Heart right ventricle (tissue), 16 donors: ENCODE measurements around the gene SLC26A3. TPM values are rescaled to one million over a fixed set of nuclear protein-coding genes. Genes with fewer than 3 reads are reported as not detected.

Experiments
- ATAC-seq, 8 donors: fragments of 200-7000 bp; cut with Tn5 transposase; one replicate each; pipeline ENCODE4 v1.9.1; 2020; ENCODE audit warnings: mild to moderate bottlenecking in 8 of 8, moderate library complexity in 8 of 8, moderate number of reproducible peaks in 1 of 8
- DNase-seq, 2 donors: peaks; one replicate each; pipeline ENCODE4 v3.0.0-alpha.2; 2020
- H3K27ac ChIP-seq, 10 donors: fragments of 200-600 bp; sonication (generic) in 2 of 10; one replicate each; pipeline versions ENCODE4 v1.5.0 to v1.8.0; 2020 to 2022; ENCODE audit warnings: mild to moderate bottlenecking in 3 of 10
- H3K27me3 ChIP-seq, 7 donors: fragments of 200-600 bp; one replicate each; pipeline ENCODE4 v1.8.0; 2021 to 2022; ENCODE audit warnings: mild to moderate bottlenecking in 2 of 7
- H3K36me3 ChIP-seq, 9 donors: fragments of 200-600 bp; sonication (generic) in 1 of 9; one replicate each; pipeline versions ENCODE4 v1.5.0 to v1.8.0; 2020 to 2022; ENCODE audit warnings: mild to moderate bottlenecking in 2 of 9
- H3K4me1 ChIP-seq, 9 donors: fragments of 200-600 bp; sonication (generic) in 1 of 9; one replicate each; pipeline versions ENCODE4 v1.5.0 to v1.8.0; 2020 to 2022; ENCODE audit warnings: mild to moderate bottlenecking in 4 of 9
- H3K4me3 ChIP-seq, 10 donors: fragments of 200-600 bp; sonication (generic) in 2 of 10; one replicate each; pipeline versions ENCODE4 v1.5.0 to v1.8.0; 2020 to 2022; ENCODE audit warnings: mild to moderate bottlenecking in 7 of 10, moderate library complexity in 2 of 10
- H3K9me3 ChIP-seq, 11 donors: fragments of 200-600 bp in 10 of 11; sonication (generic) in 2 of 11; one replicate each; pipeline versions ENCODE4 v1.5.0 to v1.8.0; 2013 to 2022; ENCODE audit warnings: mild to moderate bottlenecking in 2 of 11, control low read depth in 1 of 11, moderate library complexity in 1 of 11
- CTCF ChIP-seq, 9 donors: fragments of 200-600 bp; sonication (generic) in 2 of 9; IDR thresholded peaks; one replicate each; pipeline versions ENCODE4 v1.5.0 to v1.8.0; 2021 to 2022; ENCODE audit warnings: antibody characterized with exemption in 9 of 9, mild to moderate bottlenecking in 5 of 9, moderate library complexity in 1 of 9
- WGBS, 2 donors: extraction: QIAGEN DNeasy Blood & Tissue Kit; methylation state at CpG; one replicate each; pipeline ENCODE4 v1.1.7; 2013; ENCODE audit warnings: inconsistent platforms in 1 of 2; 5-methylcytosine and 5-hydroxymethylcytosine counted together
- intact Hi-C, 10 donors: fragments of 100-400 bp; cut with DNase I; formaldehyde crosslinking; loops; one replicate each; pipeline versions ENCODE4 v1.11.1 to v1.14.2; 2022
- polyA plus RNA-seq, 2 donors: library from polyadenylated mRNA; stranded (reverse); fragments of 200-250 nt; gene quantifications; one replicate each; pipeline ENCODE4 v1.2.3, GENCODE V29; 2013
- total RNA-seq, 10 donors: library from RNA; stranded (reverse); fragmentation: NEBNext Ultra II Directional in 3 of 10; extraction: Animal tissue kit (Norgen Biotek cat#: 25700) in 3 of 10; gene quantifications; one replicate each; pipeline versions ENCODE4 v1.2.1 to v1.2.4, GENCODE V29; 2021 to 2023
- donor health status: Arrhythmogenic right ventricular cardiomyopathy.
- donor health status: ischemic (EF 13 %, LVEDD 7.1; RV severe dilation, severe dysfunction).
- donor health status: healthy with polysubstance abuse.
- donor health status: DM: no; HTN: yes; CAD: no.
- donor health status: DM: no; HTN: no; CAD: no.
- donor health status: ischemic (EF 25% LVEDD 6.9; RV normal size, moderate dysfunction).
- donor health status: ischemic (EF 25% LVEDD 5.7; RV mildly dilated, moderate dysfunction).
- donor health status: healthy.
- donor health status: DM: yes; HTN: yes; CAD: no.
- donor health status: Ischemic cardiomyopathy.
- donor health status: ischemic (EF 35%, LVEDD 5.7; RV mildly dilated, moderate dysfunction).
- donor health status: nonischemic (EF 11% LVEDD 7.7; RV severe dilation, severe dysfunction).
- donor health status: DM: yes; HTN: yes; CAD: no.
- donor health status: PGD.
- donor health status: ischemic (EF 29% LVEDD 5.4; RV normal size, mild dysfunction).
- donor health status: nonischemic (EF 23%, LVEDD 6.1; RV moderate dilation, normal function).

The SLC26A3 gene
- total and polyA plus RNA-seq, 12 donors: not detected

GRCh38 chr7:107778283-107778682 lies 24.7 kb downstream of the SLC26A3 start:
- intact Hi-C loops: no loop called here
- no peak for TF ChIP-seq CTCF (IDR thresholded peaks at IDR 0.05)
- WGBS, 2 donors: 84% methylated on average over 4 of the region's 4 CpGs
- H3K36me3 ChIP-seq: no peaks in the 10 kb centered on the region
- H3K27me3 ChIP-seq: no peaks in the 10 kb centered on the region
- no peak for DNase-seq
- no peaks in the 10 kb centered on the region for H3K9me3 ChIP-seq
- no peak overlapping the region for H3K27ac ChIP-seq
- H3K4me3 ChIP-seq: no peak overlapping the region
- no peaks in the 10 kb centered on the region for H3K4me1 ChIP-seq
- no peak for ATAC-seq

GRCh38 chr7:107777702-107778101 lies 25.3 kb downstream of the SLC26A3 start:
- no peak for TF ChIP-seq CTCF (IDR thresholded peaks at IDR 0.05)
- Histone ChIP-seq H3K4me3 (no peak overlapping the region), H3K36me3 (no peaks in the 10 kb centered on the region), H3K27me3 (no peaks in the 10 kb centered on the region), H3K4me1 (no peaks in the 10 kb centered on the region), H3K27ac (no peak overlapping the region), H3K9me3 (no peaks in the 10 kb centered on the region)
- ATAC-seq: no peak
- intact Hi-C loops: no loop called here
- no peak for DNase-seq
- WGBS, 2 donors: 89% methylated on average over 3 of the region's 3 CpGs

GRCh38 chr7:107773027-107773426 lies 30.0 kb downstream of the SLC26A3 start:
- H3K36me3 ChIP-seq: no peaks in the 10 kb centered on the region
- no peak overlapping the region for H3K27ac ChIP-seq
- no peak for DNase-seq
- H3K27me3 ChIP-seq: no peaks in the 10 kb centered on the region
- 54 to 55% methylated on average over 2 of the region's 2 CpGs for WGBS, 2 donors
- H3K4me3 ChIP-seq: no peak overlapping the region
- ATAC-seq: no peak
- H3K4me1 ChIP-seq: no peaks in the 10 kb centered on the region
- no peaks in the 10 kb centered on the region for H3K9me3 ChIP-seq
- intact Hi-C loops: no loop called here
- no peak for TF ChIP-seq CTCF (IDR thresholded peaks at IDR 0.05)

GRCh38 chr7:107768263-107768662 lies 34.8 kb downstream of the SLC26A3 start:
- ATAC-seq: no peak
- intact Hi-C loops: loop anchor here in 1 of 10 donors (10.0 kb wide), 1 partner anchor 97 kb away; no protein-coding TSS in a partner anchor

More at GRCh38 chr7:107768263-107768662, 34.8 kb downstream of the SLC26A3 start:
- Histone ChIP-seq H3K9me3 (no peaks in the 10 kb centered on the region), H3K27me3 (no peaks in the 10 kb centered on the region), H3K36me3 (no peaks in the 10 kb centered on the region), H3K4me1 (no peaks in the 10 kb centered on the region), H3K27ac (no peak overlapping the region), H3K4me3 (no peak overlapping the region)
- no peak for TF ChIP-seq CTCF (IDR thresholded peaks at IDR 0.05)
- DNase-seq: no peak
- 68 to 91% methylated on average over 1 of the region's 1 CpG for WGBS, 2 donors
